H1 (cell line): Measurements from ENCODE around the gene INSYN1. TPM values are rescaled to one million over a fixed set of nuclear protein-coding genes. Genes with fewer than 3 reads are reported as not detected.

Experiments
- CTCF ChIA-PET: fragments of 300-600 bp; sonication (Branson Sonifier 250); formaldehyde crosslinking; loops from one replicate; lab custom pipeline; 2021; ENCODE audit not compliant: partially characterized antibody; lab: Charles Lee
- POLR2A ChIA-PET: fragments of 300-600 bp; sonication (Branson Sonifier 250); formaldehyde crosslinking; loops from one replicate; lab custom pipeline; 2021; ENCODE audit warnings: inconsistent platforms; ENCODE audit not compliant: partially characterized antibody; lab: Charles Lee
- DNase-seq, 2 experiments: peaks; one replicate each; pipeline versions ENCODE4 v3.0.0 to v3.0.0-alpha.2; 2010 to 2022; ENCODE audit warnings: low spot score in 2 of 2, low read depth in 1 of 2, mixed read lengths in 1 of 2
- FAIRE-seq: peaks from 2 replicates; lab custom pipeline; 2011; peaks lifted over from hg19 to GRCh38; lab: Jason Lieb, UNC
- H2AFZ ChIP-seq: 2 replicates; pipeline ENCODE4 v1.8.1; 2012; ENCODE audit warnings: low read length, inconsistent platforms
- H2AK5ac ChIP-seq: 2 replicates; pipeline ENCODE4 v1.6.1; 2013; ENCODE audit warnings: low read depth, low read length
- H2BK120ac ChIP-seq: replicated peaks from 2 replicates; pipeline ENCODE3; 2013; ENCODE audit warnings: low read depth, low read length, inconsistent platforms
- H2BK12ac ChIP-seq: 2 replicates; pipeline ENCODE4 v1.6.1; 2013; ENCODE audit warnings: low read depth, low read length
- H2BK15ac ChIP-seq: 2 replicates; pipeline ENCODE4 v1.6.1; 2013; ENCODE audit warnings: low read length
- H2BK20ac ChIP-seq: 2 replicates; pipeline ENCODE4 v1.6.1; 2013; ENCODE audit warnings: low read length
- H2BK5ac ChIP-seq: 2 replicates; pipeline ENCODE4 v1.6.1; 2013; ENCODE audit warnings: low read depth, low read length
- H3K14ac ChIP-seq: 2 replicates; pipeline ENCODE4 v1.6.1; 2013; ENCODE audit warnings: inconsistent platforms; ENCODE audit not compliant: insufficient read length
- H3K18ac ChIP-seq: 2 replicates; pipeline ENCODE4 v1.6.1; 2013; ENCODE audit warnings: low read length; ENCODE audit errors: extremely low read depth
- H3K23ac ChIP-seq: 2 replicates; pipeline ENCODE4 v1.6.1; 2013; ENCODE audit warnings: inconsistent platforms; ENCODE audit not compliant: insufficient read length
- H3K23me2 ChIP-seq: 2 replicates; pipeline ENCODE4 v1.6.1; 2013; ENCODE audit warnings: low read depth, low read length
- H3K27ac ChIP-seq: 2 replicates; pipeline ENCODE4 v1.6.1; 2011; ENCODE audit warnings: low read depth, low read length, inconsistent platforms
- H3K27me3 ChIP-seq, 4 experiments: replicated peaks in 1 of 4; 1 replicate in 1 of 4; 2 replicates in 3 of 4; pipeline versions ENCODE4 v1.6.1 to v1.8.1; 2011 to 2013; ENCODE audit warnings: low read length in 3 of 4, mild to moderate bottlenecking in 3 of 4, inconsistent platforms in 2 of 4, mixed read lengths in 2 of 4, moderate library complexity in 1 of 4; ENCODE audit not compliant: control insufficient read depth in 3 of 4, insufficient read depth in 3 of 4; ENCODE audit errors: extremely low read depth in 1 of 4
- H3K36me3 ChIP-seq, 4 experiments: 2 replicates each; pipeline versions ENCODE4 v1.6.1 to v1.8.1; 2011 to 2013; ENCODE audit warnings: mild to moderate bottlenecking in 4 of 4, low read length in 3 of 4, moderate library complexity in 2 of 4, control low read depth in 1 of 4, inconsistent platforms in 1 of 4; ENCODE audit not compliant: insufficient read depth in 4 of 4, control insufficient read depth in 2 of 4
- H3K4ac ChIP-seq: replicated peaks from 2 replicates; pipeline ENCODE3; 2013; ENCODE audit warnings: low read length, low read depth, mixed read lengths, inconsistent platforms; ENCODE audit not compliant: insufficient read length
- H3K4me1 ChIP-seq, 4 experiments: replicated peaks in 1 of 4; 1 replicate in 1 of 4; 2 replicates in 3 of 4; pipeline versions ENCODE4 v1.6.1 to v1.8.1; 2011 to 2013; ENCODE audit warnings: low read length in 3 of 4, inconsistent platforms in 2 of 4, mixed read lengths in 1 of 4; ENCODE audit not compliant: insufficient read depth in 4 of 4, control insufficient read depth in 3 of 4
- H3K4me2 ChIP-seq, 2 experiments: 2 replicates each; pipeline versions ENCODE4 v1.6.1 to v1.8.1; 2011 to 2013; ENCODE audit warnings: low read depth in 2 of 2, low read length in 2 of 2, control low read depth in 1 of 2, inconsistent platforms in 1 of 2, mild to moderate bottlenecking in 1 of 2; ENCODE audit not compliant: insufficient read depth in 1 of 2
- H3K4me3 ChIP-seq, 4 experiments: fragments of 200-600, 300-600 bp in 1 of 4; sonication (generic), shearing (Covaris generic), sonication (Bioruptor Twin) in 1 of 4; 2 replicates each; pipeline versions ENCODE4 v1.5.1 to v1.8.1; 2011 to 2016; ENCODE audit warnings: low read length in 4 of 4, low read depth in 3 of 4, control low read depth in 2 of 4, inconsistent platforms in 2 of 4, mild to moderate bottlenecking in 2 of 4, mixed read lengths in 1 of 4, moderate library complexity in 1 of 4; ENCODE audit not compliant: insufficient read depth in 2 of 4; ENCODE audit errors: extremely low read depth in 1 of 4
- H3K56ac ChIP-seq: replicated peaks from 2 replicates; pipeline ENCODE3; 2013; ENCODE audit warnings: low read depth, mild to moderate bottlenecking, mixed read lengths, low read length, inconsistent platforms; ENCODE audit not compliant: insufficient read length
- H3K79me1 ChIP-seq: 2 replicates; pipeline ENCODE4 v1.6.1; 2013; ENCODE audit warnings: low read depth, low read length, control low read depth
- H3K79me2 ChIP-seq, 2 experiments: 2 replicates each; pipeline versions ENCODE4 v1.6.1 to v1.8.1; 2012 to 2013; ENCODE audit warnings: low read length in 2 of 2, mild to moderate bottlenecking in 2 of 2, inconsistent platforms in 1 of 2; ENCODE audit not compliant: insufficient read depth in 2 of 2, control insufficient read depth in 1 of 2
- H3K9ac ChIP-seq, 4 experiments: replicated peaks in 1 of 4; 1 replicate in 1 of 4; 2 replicates in 3 of 4; pipeline versions ENCODE4 v1.6.1 to v1.8.1; 2011 to 2013; ENCODE audit warnings: low read depth in 3 of 4, low read length in 3 of 4, control low read depth in 2 of 4, mild to moderate bottlenecking in 2 of 4, moderate library complexity in 2 of 4, inconsistent platforms in 1 of 4; ENCODE audit errors: extremely low read depth in 1 of 4
- H3K9me3 ChIP-seq, 2 experiments: 2 replicates each; pipeline versions ENCODE4 v1.6.1 to v1.8.1; 2012 to 2013; ENCODE audit warnings: mild to moderate bottlenecking in 2 of 2, moderate library complexity in 2 of 2, control low read depth in 1 of 2, inconsistent platforms in 1 of 2, low read depth in 1 of 2, low read length in 1 of 2, mixed read lengths in 1 of 2; ENCODE audit not compliant: insufficient read depth in 2 of 2
- H4K20me1 ChIP-seq, 2 experiments: replicated peaks in 1 of 2; 2 replicates each; pipeline versions ENCODE3 to v1.8.1; 2011 to 2013; ENCODE audit warnings: inconsistent platforms in 2 of 2, low read length in 2 of 2, mild to moderate bottlenecking in 1 of 2; ENCODE audit not compliant: insufficient read depth in 2 of 2, control insufficient read depth in 1 of 2
- H4K5ac ChIP-seq: 2 replicates; pipeline ENCODE4 v1.6.1; 2013; ENCODE audit warnings: low read length, low read depth, mixed read lengths, inconsistent platforms; ENCODE audit not compliant: insufficient read length
- H4K8ac ChIP-seq: 2 replicates; pipeline ENCODE4 v1.8.0; 2013; ENCODE audit warnings: mild to moderate bottlenecking, moderate library complexity, low read length, inconsistent platforms; ENCODE audit not compliant: insufficient read depth; ENCODE audit errors: extremely low read depth
- H4K91ac ChIP-seq: replicated peaks from 2 replicates; pipeline ENCODE3; 2013; ENCODE audit warnings: low read length, mixed read lengths, inconsistent platforms; ENCODE audit not compliant: insufficient read length
- EGR1 ChIP-seq: IDR thresholded peaks from 2 replicates; pipeline ENCODE4 v1.6.1; 2011; ENCODE audit warnings: low read depth, low read length, borderline replicate concordance
- MAFK ChIP-seq: IDR thresholded peaks from 2 replicates; pipeline ENCODE4 v1.6.1; 2012; ENCODE audit warnings: low read depth, mild to moderate bottlenecking, improper control_type of control experiment, low read length
- PHF8 ChIP-seq: fragments of 200-600 bp; sonication (generic); conservative IDR thresholded peaks from 2 replicates; pipeline ENCODE4 v1.7.1; 2012; ENCODE audit warnings: low read depth, mild to moderate bottlenecking, inconsistent platforms, low read length, moderate library complexity
- WGBS, 2 experiments: shearing (Covaris generic) in 1 of 2; methylation state at CpG; one replicate each; pipeline versions ENCODE4 v1.1.6 to v1.1.7; 2013 to 2015; ENCODE audit warnings: low lambda C conversion rate in 2 of 2, mixed read lengths in 2 of 2, inconsistent platforms in 1 of 2, low coverage in 1 of 2, missing lambda C conversion rate in 1 of 2; ENCODE audit not compliant: insufficient replicate concordance in 2 of 2, insufficient coverage in 1 of 2, insufficient read length in 1 of 2; ENCODE audit errors: extremely low coverage in 1 of 2, missing lambda C conversion rate in 1 of 2; 5-methylcytosine and 5-hydroxymethylcytosine counted together
- polyA plus RNA-seq, 7 experiments: library from polyadenylated mRNA; depleted of rRNA in 3 of 7; stranded (reverse) in 5 of 7; unstranded in 2 of 7; fragments of >200 nt in 5 of 7; fragments of 200-250 nt in 2 of 7; gene quantifications; 1 replicate in 5 of 7; 2 replicates in 1 of 7; 4 replicates in 1 of 7; pipeline versions ENCODE4 v1.2.1 to v1.2.3, GENCODE V29; 2011 to 2013; ENCODE audit warnings: missing spikeins in 2 of 7, mixed read lengths in 2 of 7
- total RNA-seq: library from RNA; stranded (reverse); fragmentation: NEBNext Ultra II Directional; extraction: Animal tissue kit (Norgen Biotek cat#: 25700); gene quantifications from 2 replicates; pipeline ENCODE4 v1.2.1, GENCODE V29; 2021

INSYN1 gene
- total and polyA plus RNA-seq, 2 of the 8 experiments (the other 6 are each of a cell fraction or from before 2014, with no cell fraction given), result 7.2 to 10.2 TPM

DNA sequence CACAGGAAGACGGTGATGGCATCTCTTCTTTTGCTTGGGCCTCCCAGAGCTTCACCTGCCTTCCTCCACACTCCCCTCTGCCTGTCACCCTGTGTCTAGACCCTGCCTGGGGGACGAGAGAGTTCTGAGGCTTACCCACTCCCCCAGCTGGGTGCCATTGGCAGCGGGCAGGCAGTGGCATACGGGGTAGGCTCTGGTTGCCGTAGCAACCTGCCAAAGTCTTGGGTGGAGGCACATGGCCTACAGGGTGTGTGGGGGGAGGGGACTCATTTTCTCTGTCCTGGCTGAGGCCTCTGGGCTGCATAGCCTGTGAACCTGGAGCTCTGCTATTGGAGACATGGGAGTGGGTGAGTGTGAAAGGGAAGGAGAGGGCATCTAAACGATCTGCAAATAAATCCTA is 4.4 kb downstream of the INSYN1 start:
- Histone ChIP-seq H3K79me2 (no peaks in the 10 kb centered on the region), H3K27me3 (peaks cover 0 to 18% (median 10%) of the 10 kb centered on the region in 4 experiments; a peak in 5 of 7 replicates), H3K36me3 (no peaks in the 10 kb centered on the region), H4K8ac (no peak overlapping the region), H4K91ac (no peak overlapping the region)
- no peak for TF ChIP-seq MAFK
- TF ChIP-seq EGR1, result no peak
- TF ChIP-seq PHF8, result no peak
- TF ChIP-seq, all 59 proteins: peak for 0
- no peak overlapping the region; the same call in 1 of the 2 replicates for H2AK5ac ChIP-seq
- H3K79me1 ChIP-seq, result no peaks in the 10 kb centered on the region
- H2AFZ ChIP-seq, result no peak overlapping the region
- no peak overlapping the region for H3K23ac ChIP-seq
- 71% methylated on average over 6 of the region's 6 CpGs; no CpG with 5 or more reads in 1 of the 2 experiments for WGBS, 2 experiments
- H3K4me1 ChIP-seq, result peaks cover 11 to 38% (median 20%) of the 10 kb centered on the region in 4 experiments
- FAIRE-seq (no peak), DNase-seq (no peak)
- H3K18ac ChIP-seq, result peak overlapping the region; percentile 29; the same call in 1 of the 2 replicates
- no peak overlapping the region for H3K4me3 ChIP-seq
- H3K14ac ChIP-seq, result no peak overlapping the region
- H4K5ac ChIP-seq, result no peak overlapping the region
- no peak overlapping the region for H3K27ac ChIP-seq
- H3K56ac ChIP-seq, result no peak overlapping the region
- CTCF ChIA-PET, result interaction anchor here (0.7 to 9.4 kb wide), 12 partner anchors 9 to 125 kb away, joined by 3 to 45 read pairs (median 6); partner anchors contain the start of gene TBC1D21
- no peaks in the 10 kb centered on the region for H4K20me1 ChIP-seq
- H3K9ac ChIP-seq, result no peak overlapping the region
- 0 out of 2 replicates have a peak overlapping the region, but pooled peaks have one; percentile 47 for H2BK15ac ChIP-seq
- POLR2A ChIA-PET, result interaction anchor here (1.2 kb wide), 1 partner anchor 29 kb away, joined by 3 read pairs; no protein-coding TSS in a partner anchor
- H3K23me2 ChIP-seq, result peaks cover 14% of the 10 kb centered on the region; the same call in 1 of the 2 replicates
- no peak overlapping the region for H2BK20ac ChIP-seq
- no peak overlapping the region for H2BK120ac ChIP-seq
- no peaks in the 10 kb centered on the region for H3K9me3 ChIP-seq
- no peak overlapping the region for H3K4ac ChIP-seq
- H2BK5ac ChIP-seq, result no peak overlapping the region
- H3K4me2 ChIP-seq, result no peak overlapping the region
- no peak overlapping the region for H2BK12ac ChIP-seq
